Activated naive CD4-positive, alpha-beta T cell treated with anti-CD3 and anti-CD28 coated beads for 36 hours (primary cell): ENCODE data around the gene PAK1IP1. TPM values are rescaled to one million over a fixed set of nuclear protein-coding genes. Genes with fewer than 3 reads are reported as not detected.
"Not testable (repeated sequence)": the region's sequence is repeated elsewhere in the genome, so short reads cannot be mapped to it uniquely, and the experiment has no call there.

Source experiments
- CTCF ChIA-PET: fragments of 350-600 bp; sonication (Branson Sonifier 250); formaldehyde crosslinking; loops from one replicate; lab custom pipeline; 2021; ENCODE audit warnings: antibody characterized with exemption; lab: Charles Lee
- DNase-seq: peaks from one replicate; pipeline ENCODE4 v3.0.0-alpha.2; 2020
- H3K27ac Mint-ChIP-seq: one replicate; pipeline ENCODE4 v1.8.0; 2021; ENCODE audit warnings: mild to moderate bottlenecking, mixed read lengths
- H3K27me3 Mint-ChIP-seq: one replicate; pipeline ENCODE4 v1.8.0; 2021; ENCODE audit warnings: low read depth, mixed read lengths
- H3K36me3 Mint-ChIP-seq: one replicate; pipeline ENCODE4 v1.8.0; 2021; ENCODE audit warnings: low read depth, mixed read lengths
- H3K4me1 Mint-ChIP-seq: one replicate; pipeline ENCODE4 v1.8.0; 2021; ENCODE audit warnings: low read depth, mixed read lengths
- H3K4me3 Mint-ChIP-seq: one replicate; pipeline ENCODE4 v1.8.0; 2021; ENCODE audit warnings: mild to moderate bottlenecking, moderate library complexity, mixed read lengths
- H3K9me3 Mint-ChIP-seq: one replicate; pipeline ENCODE4 v1.8.0; 2021; ENCODE audit warnings: mixed read lengths
- intact Hi-C: fragments of 100-400 bp; cut with micrococcal nuclease; formaldehyde crosslinking; loops from one replicate; pipeline ENCODE4 v1.15.1; 2023
- total RNA-seq, 2 experiments: library from RNA; stranded (reverse); gene quantifications; one replicate each; pipeline ENCODE4 v1.2.3, GENCODE V29; 2021

PAK1IP1 gene
- total RNA-seq, 2 experiments from 2014 or later: 28.6 to 29.2 TPM

- CTCF ChIA-PET: no interaction called here
- Mint-ChIP-seq H3K36me3 (peaks cover 26% of the 10 kb centered on the region), H3K27ac (peak overlapping the region; percentile 21), H3K27me3 (no peaks in the 10 kb centered on the region), H3K4me1 (peaks cover 55% of the 10 kb centered on the region), H3K4me3 (no peak overlapping the region), H3K9me3 (no peaks in the 10 kb centered on the region)
- intact Hi-C loops: loop anchor here (5.0 kb wide), 1 partner anchor 37 kb away; no protein-coding TSS in a partner anchor
- DNase-seq: no peak
Observed at GRCh38 chr6:10749734-10750133, 55.0 kb downstream of the PAK1IP1 start.

GRCh38 chr6:10750568-10750967 lies 55.8 kb downstream of the PAK1IP1 start:
- H3K4me1 Mint-ChIP-seq: peaks cover 63% of the 10 kb centered on the region
- H3K9me3 Mint-ChIP-seq, H3K27me3 Mint-ChIP-seq, intact Hi-C loops, H3K4me3 Mint-ChIP-seq, CTCF ChIA-PET, H3K27ac Mint-ChIP-seq, DNase-seq: not testable (repeated sequence)
- H3K36me3 Mint-ChIP-seq: peaks cover 32% of the 10 kb centered on the region

- H3K27ac Mint-ChIP-seq, H3K4me3 Mint-ChIP-seq, DNase-seq, H3K9me3 Mint-ChIP-seq, H3K27me3 Mint-ChIP-seq, intact Hi-C loops, CTCF ChIA-PET: not testable (repeated sequence)
- peaks cover 56% of the 10 kb centered on the region for H3K4me1 Mint-ChIP-seq
- H3K36me3 Mint-ChIP-seq: peaks cover 43% of the 10 kb centered on the region
Observed at GRCh38 chr6:10751757-10752156, 57.0 kb downstream of the PAK1IP1 start.

DNA sequence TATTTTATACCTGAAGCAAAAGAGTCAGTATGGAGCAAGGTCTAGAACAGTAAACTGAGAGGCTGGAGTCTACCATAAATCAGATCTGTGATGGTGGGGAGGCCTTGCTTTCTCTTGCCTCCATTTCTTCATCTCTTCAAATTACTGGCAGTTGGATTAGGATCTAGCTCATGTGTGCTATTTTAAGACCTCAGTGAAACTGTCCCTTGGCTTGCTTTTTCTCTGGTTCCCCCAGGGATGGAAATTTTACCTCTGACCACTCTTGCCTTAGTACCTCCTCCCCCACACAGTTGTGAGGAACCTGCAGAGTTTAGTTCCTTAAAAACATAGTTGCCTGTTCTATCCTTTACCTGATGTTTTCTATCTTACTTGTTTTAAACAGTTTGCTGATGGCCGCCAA lies 61.3 kb downstream of the PAK1IP1 start:
- Mint-ChIP-seq H3K4me1 (peaks cover 42% of the 10 kb centered on the region), H3K36me3 (peaks cover 58% of the 10 kb centered on the region)

More for the DNA sequence above, 61.3 kb downstream of the PAK1IP1 start:
- CTCF ChIA-PET: interaction anchor here (0.6 to 1.0 kb wide), 3 partner anchors 14 to 277 kb away, joined by 3 to 4 read pairs (median 4); partner anchors contain the start of gene PAK1IP1
- Mint-ChIP-seq H3K27me3 (no peaks in the 10 kb centered on the region), H3K9me3 (no peaks in the 10 kb centered on the region), H3K4me3 (no peak overlapping the region), H3K27ac (peak overlapping the region; percentile 9)
- DNase-seq: no peak
- intact Hi-C loops: no loop called here

Other genes with a start within 250 kb of the PAK1IP1 start
- 1 to 10 TPM; 1.4 to 1.6 TPM for gene GCNT2, start 173.6 kb upstream of the PAK1IP1 start, total RNA-seq
- gene C6orf52, start 356 bp upstream of the PAK1IP1 start, total RNA-seq: 1 to 10 TPM; 1.3 to 3.9 TPM
- 10 to 100 TPM; 77.0 to 81.1 TPM for gene TMEM14C, start 28.1 kb downstream of the PAK1IP1 start, total RNA-seq
- 10 to 100 TPM; 78.7 to 79.5 TPM for gene TMEM14B, start 52.8 kb downstream of the PAK1IP1 start, total RNA-seq
- gene MAK, start 143.6 kb downstream of the PAK1IP1 start, total RNA-seq: under 1 TPM; 0.12 to 0.14 TPM
- gene GCM2, start 187.1 kb downstream of the PAK1IP1 start, total RNA-seq: not detected
- not detected for gene SYCP2L, start 192.1 kb downstream of the PAK1IP1 start, total RNA-seq